Renal pelvis (tissue), 4 donors: ENCODE measurements around the gene GLIS1. TPM values are rescaled to one million over a fixed set of nuclear protein-coding genes. Genes with fewer than 3 reads are reported as not detected.

Experiments used
- DNase-seq: peaks from one replicate; pipeline ENCODE4 v3.0.0-alpha.2; 2013
- polyA plus RNA-seq, 3 donors: library from polyadenylated mRNA; unstranded; fragments of 120-200 nt; gene quantifications; one replicate each; pipeline ENCODE4 v1.2.1, GENCODE V29; 2013; ENCODE audit not compliant: insufficient read length in 3 of 3

The GLIS1 gene
- polyA plus RNA-seq, 3 donors: 3.6 to 4.5 (median 3.9) TPM

GRCh38 chr1:53718443-53718842, 20.5 kb downstream of the GLIS1 start:
- DNase-seq: no peak

DNA sequence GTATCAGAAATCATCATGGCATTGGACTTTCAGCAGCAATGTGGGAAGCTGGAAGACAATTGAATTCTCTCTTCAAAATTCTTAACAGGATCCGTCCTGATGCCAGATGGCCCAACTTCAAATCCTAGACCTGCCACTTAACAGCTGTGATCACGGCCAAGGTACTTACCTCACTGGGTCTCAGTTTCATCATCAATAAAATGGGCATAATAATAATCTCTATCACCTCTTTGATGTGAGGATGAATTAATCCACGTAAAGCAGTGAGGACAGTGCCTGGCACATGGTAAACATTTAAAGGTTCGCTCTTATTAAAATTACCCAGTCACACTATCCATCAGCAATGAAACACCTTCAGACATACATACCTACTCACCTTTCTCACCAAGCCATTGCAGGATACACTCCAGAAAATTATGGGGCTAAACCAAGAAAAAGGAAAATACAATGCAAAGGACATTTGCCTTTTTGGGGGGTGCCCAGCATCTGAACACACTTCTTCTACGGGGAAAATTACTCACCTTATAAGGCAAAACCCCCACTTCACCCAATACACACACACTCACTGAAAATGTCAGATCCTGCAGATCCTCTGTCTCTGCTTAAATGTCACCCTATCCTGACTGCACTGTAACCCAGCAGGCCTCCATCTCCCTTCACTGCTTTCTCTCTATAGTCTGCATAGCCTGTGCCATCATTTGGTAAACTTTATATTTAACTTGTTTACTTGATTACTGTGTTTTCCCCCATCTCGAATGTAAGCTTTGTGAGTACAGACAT, 21.7 kb downstream of the GLIS1 start:
- DNase-seq: no peak

DNA sequence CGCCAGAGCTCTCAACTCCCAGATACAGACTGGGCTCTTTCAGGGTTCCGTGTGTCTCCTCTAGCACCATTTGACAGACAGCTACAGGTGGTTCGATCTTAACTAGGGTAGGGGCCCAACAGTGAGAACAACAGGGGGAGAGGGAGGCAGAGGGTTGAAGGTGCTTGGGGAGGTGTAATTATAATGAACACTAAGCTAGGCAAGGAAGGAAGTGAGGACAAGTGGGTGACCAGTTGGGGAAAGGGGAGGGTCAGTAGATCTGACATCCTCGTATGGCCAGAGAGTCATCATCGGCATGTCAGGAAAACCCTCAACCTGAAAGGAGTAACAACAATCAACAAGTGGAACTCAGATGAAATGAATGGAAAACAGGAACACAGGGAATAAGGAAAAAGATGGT, 22.8 kb downstream of the GLIS1 start:
- DNase-seq: no peak

GRCh38 chr1:53715478-53715877, 23.5 kb downstream of the GLIS1 start:
- DNase-seq: no peak

DNA sequence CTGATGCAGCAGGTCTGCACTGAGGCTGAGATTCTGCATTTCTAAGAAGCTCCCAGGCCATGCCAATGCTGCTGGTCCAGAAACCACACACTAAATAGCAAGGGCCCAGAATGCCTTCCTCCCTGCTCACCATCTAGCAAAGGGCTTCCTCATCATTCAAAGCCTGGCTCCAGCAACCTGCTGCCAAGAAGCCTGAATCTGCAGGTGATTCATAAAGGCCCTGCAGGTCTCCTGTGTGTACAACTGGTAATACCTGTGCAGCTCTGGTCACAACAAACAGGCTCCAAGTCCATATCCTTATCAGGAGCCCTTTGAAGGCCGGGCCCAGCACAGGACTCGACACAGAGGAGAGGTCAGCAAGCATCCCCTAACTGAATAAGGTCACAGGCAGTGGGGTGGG, 26.7 kb downstream of the GLIS1 start:
- no peak for DNase-seq

- no peak for DNase-seq
Observed at GRCh38 chr1:53710584-53710983, 28.4 kb downstream of the GLIS1 start.

DNA sequence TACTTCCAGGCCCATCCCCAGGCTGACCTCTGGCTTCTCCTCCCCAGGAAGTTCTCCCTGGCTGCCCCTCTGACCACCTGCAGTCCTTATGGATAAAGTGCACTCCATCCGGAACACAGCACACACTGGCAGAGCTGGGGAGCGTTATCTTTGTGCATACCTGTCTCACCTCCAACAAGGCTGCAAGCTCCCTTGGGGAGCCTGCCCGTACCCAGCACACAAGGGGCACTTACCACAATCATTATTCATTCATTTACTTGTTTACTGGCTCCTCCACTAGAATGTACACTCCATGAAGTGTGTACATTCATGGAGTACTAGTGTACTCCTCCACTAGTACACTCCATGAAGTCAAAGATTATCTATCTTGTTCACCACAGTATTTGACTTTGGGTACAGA, 30.3 kb downstream of the GLIS1 start:
- no peak for DNase-seq

DNA sequence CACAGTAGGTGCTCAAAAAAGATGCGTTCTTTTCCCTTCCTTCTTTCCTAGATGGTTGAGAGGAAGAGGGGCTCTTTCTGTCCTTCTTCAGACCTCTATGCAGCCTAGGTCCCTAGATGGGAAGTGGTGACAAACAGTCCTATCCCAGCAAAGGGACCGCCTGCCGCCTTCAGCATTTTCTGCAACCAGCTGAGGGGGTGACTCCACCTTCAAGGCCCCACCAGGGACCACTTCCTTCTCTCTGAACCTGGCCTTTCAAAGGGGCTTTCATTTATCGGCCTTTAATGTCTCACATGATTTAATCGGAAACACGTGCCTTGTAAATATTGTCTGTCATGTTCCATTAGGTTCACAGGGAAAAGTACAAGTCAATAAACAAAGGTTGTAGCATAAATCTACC, 32.6 kb downstream of the GLIS1 start:
- no peak for DNase-seq

DNA sequence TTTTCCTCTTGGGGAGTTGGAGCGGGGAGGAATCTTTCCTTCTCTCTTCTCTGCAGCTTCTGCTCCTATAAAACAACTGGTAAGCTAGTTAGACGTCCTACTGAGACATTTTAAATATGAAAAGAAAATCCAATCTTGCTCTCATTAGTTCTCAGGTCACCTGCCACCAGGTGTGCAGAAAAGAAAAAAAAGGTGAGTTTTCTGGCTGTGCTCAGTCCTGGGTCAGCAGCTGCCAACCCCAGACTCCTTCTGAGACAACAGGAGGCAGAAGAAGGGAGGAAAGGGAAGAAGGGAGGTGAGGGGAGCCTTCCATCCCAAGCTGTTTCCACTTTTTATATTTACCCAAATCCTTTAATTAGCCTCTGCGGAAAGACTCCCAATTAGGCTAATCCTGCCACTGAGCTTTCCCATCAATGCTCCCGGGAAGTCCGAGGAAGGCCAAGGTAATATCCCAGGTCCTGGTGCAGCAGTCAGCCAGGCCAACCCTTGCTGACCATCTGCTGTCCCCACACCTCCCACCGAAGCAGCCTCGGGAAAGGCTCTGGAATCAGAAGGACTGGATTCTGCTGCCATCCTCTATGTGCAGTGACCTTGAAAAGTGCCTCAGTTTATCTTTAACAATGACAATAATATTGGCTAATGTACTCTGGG, 33.4 kb downstream of the GLIS1 start:
- no peak for DNase-seq

DNA sequence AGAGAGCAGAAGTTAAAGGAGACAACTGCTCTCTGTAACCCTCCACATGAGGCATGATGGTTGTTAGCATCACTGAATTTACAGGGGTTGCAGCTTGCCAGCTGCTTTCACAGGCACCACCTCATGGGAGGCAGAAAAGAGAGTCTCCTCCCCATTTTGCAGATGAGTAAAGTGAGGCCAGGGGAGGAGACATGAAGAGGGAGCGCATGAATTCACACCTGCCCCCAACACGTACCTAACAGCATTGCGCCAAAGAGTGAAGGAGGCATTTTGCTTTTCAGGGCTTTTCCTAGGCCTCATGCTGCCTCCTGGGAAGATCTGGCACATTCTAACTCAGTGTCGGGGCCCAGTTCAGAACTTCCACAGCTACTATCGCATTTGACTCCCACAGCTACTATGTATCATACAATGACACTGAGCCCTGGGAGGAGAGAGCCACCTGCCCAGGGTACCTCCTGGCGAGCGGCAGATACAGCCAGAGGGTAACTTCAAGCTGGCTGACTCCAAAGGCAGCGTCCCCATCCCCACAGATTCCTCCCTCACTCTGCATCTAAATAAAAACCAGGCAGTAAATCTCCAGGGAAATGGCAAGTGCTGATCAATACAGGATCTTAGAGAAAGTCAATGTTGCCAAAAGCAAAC, 34.0 kb downstream of the GLIS1 start:
- no peak for DNase-seq

- DNase-seq: no peak
Observed at GRCh38 chr1:53704304-53704703, 34.7 kb downstream of the GLIS1 start.

DNA sequence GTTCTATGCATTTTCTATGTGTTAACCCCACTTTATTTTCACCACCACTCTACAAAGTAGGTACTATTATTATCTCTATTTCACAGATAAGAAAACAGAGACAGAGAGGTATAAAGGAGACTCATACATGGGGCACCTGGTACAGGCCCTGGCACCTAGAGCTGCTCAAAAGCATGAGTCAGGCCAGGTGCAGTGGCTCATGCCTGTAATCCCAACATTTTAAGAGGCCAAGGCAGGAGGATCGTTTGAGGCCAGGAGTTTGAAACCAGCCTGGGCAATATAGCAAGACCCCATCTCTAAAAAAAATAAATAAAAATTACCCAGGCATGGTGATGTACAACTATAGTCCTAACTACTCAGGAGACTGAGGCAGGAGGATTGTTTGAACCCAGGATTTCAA, 35.8 kb downstream of the GLIS1 start:
- no peak for DNase-seq

DNA sequence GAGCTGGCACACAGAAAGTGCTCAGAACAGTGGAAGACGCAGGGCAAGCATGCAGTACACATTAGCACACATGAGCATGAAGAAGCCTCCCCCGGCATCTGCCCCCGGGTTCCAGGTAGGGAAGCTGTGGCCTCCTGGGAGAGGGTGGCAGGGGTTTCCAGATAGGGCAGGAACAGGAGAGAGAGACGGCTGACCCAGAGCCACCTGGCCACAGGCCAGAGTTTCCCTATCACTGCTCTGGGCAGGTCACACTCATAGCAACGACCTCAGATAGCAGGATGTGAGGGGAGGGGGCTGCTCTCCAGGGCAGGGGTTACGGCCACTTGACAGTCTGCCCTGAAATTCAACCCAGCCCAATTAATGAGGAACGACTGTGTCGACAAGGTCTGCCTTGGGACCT, 36.6 kb downstream of the GLIS1 start:
- no peak for DNase-seq

DNA sequence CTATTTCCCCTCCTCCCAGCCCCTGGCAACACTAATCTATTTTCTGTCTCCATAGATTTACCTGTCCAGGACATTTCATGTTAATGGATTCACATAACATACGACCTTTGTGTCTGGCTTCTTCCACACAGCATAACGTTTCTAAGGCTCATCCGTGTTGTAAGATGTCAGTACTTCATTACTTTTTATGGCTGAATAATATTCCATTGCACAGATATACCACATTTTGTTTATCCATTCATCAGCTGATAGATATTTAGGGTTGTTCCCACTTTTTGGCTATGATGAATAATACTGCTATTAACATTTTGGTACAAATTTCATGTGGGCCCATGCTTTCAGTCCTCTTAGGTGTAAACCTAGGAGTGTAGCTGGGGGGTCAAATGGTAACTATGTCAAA, 38.2 kb downstream of the GLIS1 start:
- DNase-seq: no peak

- no peak for DNase-seq
Observed at GRCh38 chr1:53699981-53700380, 39.0 kb downstream of the GLIS1 start.

GRCh38 chr1:53698384-53698980, 40.5 kb downstream of the GLIS1 start:
- no peak for DNase-seq

- no peak for DNase-seq
Observed at GRCh38 chr1:53697721-53698383, 41.1 kb downstream of the GLIS1 start.

DNA sequence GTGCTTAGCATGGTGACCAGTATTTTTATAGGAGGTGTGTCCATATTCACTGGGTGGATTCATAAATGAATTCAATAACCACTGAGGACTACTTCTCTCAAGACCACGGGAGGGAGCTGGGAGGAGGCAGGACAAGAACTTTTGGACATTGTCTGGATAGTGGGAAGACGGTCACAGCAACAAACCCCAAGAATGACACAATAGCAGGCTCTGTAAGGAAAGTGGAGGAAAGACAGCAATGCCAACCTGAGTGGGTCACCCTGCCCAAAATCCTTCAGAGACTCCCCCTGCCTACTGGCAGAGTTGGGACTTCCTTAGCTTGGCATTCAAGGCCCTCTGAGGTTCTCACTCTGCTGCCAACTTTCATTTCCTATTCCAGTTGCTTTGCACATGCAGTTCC, 42.0 kb downstream of the GLIS1 start:
- DNase-seq: no peak

- DNase-seq: no peak
Observed at GRCh38 chr1:53696571-53696970, 42.4 kb downstream of the GLIS1 start.

DNA sequence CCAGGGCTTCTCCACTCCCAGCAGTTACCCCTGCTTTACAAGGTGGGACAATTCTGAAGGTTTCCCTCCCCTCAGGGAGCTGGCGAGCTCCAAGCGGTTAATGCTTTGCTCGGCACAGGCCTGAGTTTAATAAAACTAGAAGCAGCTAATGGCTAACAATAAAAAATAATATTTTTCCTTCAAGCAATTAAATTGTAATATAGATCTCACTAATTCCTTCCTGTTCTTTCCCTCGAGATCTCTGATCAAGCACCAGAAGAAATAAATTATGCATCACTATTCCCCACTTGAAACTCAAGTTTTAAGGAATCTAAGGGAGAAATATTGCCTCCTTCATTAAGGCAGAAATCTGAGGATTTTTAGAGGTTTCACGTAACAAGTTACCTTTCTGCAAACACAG, 42.9 kb downstream of the GLIS1 start:
- DNase-seq: no peak

DNA sequence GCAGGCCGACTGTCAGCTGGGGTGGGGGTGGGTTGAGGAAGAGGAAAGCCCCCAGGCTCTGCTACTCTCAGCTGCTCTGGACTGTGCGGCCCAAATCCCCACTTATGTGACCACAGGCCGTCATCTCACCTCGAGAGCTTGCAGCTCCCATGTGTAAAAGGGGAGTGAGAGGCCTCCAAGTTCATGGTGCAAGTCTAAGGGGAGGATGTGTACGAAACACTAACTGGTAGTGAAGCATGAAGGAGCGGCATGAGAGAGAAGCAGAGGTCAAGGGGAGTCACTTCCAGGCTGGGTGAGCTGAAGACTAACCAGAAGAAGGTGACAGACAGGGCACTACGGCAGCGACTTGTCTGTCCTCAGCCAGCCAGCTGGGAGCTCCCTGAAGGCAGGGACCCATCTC, 43.8 kb downstream of the GLIS1 start:
- no peak for DNase-seq

DNA sequence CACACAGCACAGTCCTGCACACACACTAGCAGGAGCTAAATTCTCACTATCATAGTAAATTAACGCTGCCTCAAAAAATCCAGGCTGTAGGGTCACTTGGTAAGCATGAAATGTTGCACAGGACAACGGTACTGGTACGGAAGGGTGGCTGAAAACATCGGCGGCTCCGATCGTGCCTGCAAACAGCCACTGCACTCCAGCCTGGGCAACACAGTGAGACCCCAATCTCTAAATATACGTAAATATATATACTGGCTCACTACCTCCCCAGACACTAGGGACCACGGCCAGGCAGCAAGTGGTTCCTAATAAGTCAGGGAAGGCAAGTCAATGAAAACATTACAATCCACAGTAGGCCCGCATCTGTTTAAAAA, 44.3 kb downstream of the GLIS1 start:
- no peak for DNase-seq
